Measurements from ENCODE around the gene ABCB9.
"Not testable (repeated sequence)": the region's sequence is repeated elsewhere in the genome, so short reads cannot be mapped to it uniquely, and the experiment has no call there.

ABCB9 gene

GRCh38 chr12:122965851-122966742 is at the start of gene ABCB9:
Gene ABCB9 (minus strand): TSS chr12:122966463. CDS start chr12:122960235, 6,228 bp downstream.
- peak; percentile 90 for DNase-seq (ENCODE audit: low read depth)

- not testable (repeated sequence) for DNase-seq (ENCODE audit: low read depth)
Measured at GRCh38 chr12:123014473-123014872, 48.2 kb upstream of the ABCB9 start.

DNA sequence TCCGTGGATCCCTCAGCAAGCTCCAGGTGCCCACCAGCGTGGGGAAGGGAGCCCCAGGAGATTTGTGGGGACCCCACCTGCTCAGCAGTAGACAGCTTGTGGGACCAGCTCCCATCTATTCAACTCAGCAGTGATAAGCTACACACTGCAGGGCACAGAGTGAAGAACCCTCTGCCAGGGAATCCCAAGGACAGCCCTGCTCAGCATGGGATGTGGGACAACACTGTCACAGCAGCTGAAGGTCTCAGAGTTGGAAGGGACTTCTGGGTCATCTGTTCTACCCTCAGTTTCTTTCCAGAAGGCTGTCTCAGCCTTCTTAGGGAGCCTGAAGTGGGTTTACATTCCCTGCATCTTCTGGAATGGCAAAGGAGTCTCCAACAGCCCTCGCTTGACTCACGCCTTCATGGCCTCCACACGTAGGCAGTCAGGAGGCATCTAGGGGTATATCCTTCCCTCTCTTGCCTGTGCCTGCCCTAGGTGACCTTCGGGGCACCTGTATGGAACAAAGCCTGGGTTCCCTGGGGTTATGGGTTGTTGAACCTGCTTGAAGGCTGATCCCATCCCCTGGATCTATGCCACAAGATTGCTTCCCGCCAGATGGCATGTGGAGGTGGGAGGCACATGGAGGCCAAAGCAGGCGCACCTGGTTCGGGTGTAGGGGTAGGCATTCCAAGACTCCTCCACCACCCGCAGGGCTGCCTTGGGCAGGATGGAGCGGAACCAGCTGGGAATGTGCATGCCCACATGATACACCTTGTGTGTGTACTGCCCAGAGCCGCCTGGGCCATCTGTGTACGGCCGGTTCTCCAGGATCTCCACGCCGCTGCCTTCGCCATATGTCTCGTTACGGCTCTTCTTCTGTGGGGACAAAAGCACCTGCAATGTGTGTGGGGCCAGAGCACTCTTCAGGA is 47.2 kb upstream of the ABCB9 start:
- no peak for DNase-seq (ENCODE audit: low read depth)

DNA sequence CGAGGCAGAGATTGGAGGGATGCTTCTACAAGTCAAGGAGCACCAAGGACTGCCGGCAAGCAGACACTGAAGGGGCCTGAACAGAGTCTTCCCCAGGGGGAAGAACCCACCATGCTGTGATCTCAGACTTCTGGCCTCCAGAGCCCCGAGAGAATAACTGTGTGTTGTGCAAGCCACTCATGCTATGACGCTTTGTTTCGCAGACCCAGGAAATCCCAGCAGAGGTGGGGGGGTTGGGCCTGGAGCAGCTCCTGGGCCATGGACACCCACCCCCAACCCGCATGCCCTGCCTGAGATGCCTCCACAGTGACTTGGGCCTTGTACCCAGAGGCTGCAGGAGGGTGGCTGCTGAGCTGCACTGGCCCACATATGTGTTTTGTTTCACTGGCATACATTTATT is 45.4 kb upstream of the ABCB9 start:
- DNase-seq (ENCODE audit: low read depth), result no peak

DNA sequence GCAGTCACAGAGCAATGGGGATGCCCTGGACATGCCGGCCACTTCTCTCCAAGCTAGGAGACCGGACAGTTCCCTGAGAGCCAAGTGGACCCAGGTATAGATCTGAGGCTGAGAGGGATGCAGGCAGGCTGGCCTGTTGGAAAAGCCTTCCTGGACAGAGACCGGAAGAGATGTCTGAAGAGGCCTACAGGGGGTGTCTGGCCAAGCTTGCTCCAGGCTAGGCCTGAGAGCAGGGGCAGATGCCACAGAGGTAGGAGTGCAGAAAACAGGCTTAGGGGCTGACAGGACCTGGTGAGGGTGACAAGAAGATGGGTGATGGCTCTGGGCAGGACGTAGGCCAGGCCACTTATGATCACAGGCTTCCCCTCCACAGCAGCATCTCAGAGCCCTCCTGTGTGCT is 44.4 kb upstream of the ABCB9 start:
- no peak for DNase-seq (ENCODE audit: low read depth)

- DNase-seq (ENCODE audit: low read depth), result no peak
Measured at GRCh38 chr12:123010110-123010509, 43.8 kb upstream of the ABCB9 start.

- DNase-seq (ENCODE audit: low read depth), result no peak
Measured at GRCh38 chr12:123006977-123007376, 40.7 kb upstream of the ABCB9 start.

- no peak for DNase-seq (ENCODE audit: low read depth)
Measured at GRCh38 chr12:123005081-123005626, 38.9 kb upstream of the ABCB9 start.

DNA sequence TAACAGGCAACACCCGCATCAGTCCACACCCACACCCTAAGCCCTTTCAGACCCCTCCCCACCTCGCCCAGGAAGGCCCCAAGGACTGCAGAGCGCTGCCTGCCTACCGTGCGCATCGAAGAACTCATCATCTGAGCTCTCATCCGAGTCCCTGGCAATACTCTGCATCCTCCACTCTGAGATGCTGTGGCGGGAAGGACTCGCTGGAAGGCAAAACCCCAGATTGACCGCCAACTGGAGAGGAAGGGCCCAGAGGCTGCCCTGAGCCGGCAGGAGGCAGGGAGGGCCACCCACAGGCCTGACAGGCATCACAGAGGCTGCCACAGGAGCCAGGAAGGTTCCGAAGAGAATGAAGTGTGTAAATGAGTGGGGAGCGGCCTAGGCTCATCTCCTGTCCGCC is 38.0 kb upstream of the ABCB9 start:
- no peak for DNase-seq (ENCODE audit: low read depth)

DNA sequence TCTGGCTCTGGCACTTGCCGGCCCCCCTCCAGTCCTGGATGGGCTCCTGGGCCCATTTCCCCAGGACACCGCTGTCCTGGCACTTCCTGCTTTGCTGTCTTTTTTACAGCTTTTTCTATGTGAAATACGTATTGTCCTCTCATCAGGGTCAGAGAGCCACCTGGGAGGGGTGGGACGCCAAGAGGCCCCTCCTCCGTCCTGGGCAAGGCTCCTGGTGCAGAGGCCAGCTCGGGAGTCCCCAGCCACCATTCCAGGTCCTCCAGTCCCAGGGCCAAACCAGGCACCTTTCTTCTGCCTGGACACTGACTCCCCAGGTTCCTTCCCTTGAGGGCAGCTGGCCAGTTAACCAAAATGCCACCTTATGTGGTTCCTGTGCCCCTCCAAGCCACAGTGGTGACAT is 37.0 kb upstream of the ABCB9 start:
- DNase-seq (ENCODE audit: low read depth), result no peak

DNA sequence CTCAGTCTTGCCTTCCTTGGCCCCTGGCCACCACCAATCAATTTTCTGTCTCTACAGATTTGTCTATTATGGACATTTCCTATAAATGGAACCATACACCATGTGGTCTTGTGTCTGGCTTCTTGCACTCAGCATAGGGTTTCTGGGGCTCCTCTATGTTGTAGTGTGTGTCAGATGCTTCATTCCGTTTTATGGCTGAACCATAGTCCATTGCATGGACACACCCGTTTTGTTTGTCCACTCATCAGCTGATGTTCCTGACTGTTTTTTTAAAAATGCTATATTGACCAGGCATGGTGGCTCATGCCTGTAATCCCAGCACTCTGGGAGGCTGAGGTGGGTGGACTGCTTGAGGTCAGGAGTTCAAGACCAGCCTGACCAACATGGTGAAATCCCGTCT is 35.2 kb upstream of the ABCB9 start:
- no peak for DNase-seq (ENCODE audit: low read depth)

GRCh38 chr12:123000578-123000977 is 34.3 kb upstream of the ABCB9 start:
- no peak for DNase-seq (ENCODE audit: low read depth)

GRCh38 chr12:122999986-123000420 is 33.7 kb upstream of the ABCB9 start:
- DNase-seq (ENCODE audit: low read depth), result no peak

- DNase-seq (ENCODE audit: low read depth), result no peak
Measured at GRCh38 chr12:122999196-122999946, 33.1 kb upstream of the ABCB9 start.

GRCh38 chr12:122998316-122998715 is 32.1 kb upstream of the ABCB9 start:
- DNase-seq (ENCODE audit: low read depth), result no peak

DNA sequence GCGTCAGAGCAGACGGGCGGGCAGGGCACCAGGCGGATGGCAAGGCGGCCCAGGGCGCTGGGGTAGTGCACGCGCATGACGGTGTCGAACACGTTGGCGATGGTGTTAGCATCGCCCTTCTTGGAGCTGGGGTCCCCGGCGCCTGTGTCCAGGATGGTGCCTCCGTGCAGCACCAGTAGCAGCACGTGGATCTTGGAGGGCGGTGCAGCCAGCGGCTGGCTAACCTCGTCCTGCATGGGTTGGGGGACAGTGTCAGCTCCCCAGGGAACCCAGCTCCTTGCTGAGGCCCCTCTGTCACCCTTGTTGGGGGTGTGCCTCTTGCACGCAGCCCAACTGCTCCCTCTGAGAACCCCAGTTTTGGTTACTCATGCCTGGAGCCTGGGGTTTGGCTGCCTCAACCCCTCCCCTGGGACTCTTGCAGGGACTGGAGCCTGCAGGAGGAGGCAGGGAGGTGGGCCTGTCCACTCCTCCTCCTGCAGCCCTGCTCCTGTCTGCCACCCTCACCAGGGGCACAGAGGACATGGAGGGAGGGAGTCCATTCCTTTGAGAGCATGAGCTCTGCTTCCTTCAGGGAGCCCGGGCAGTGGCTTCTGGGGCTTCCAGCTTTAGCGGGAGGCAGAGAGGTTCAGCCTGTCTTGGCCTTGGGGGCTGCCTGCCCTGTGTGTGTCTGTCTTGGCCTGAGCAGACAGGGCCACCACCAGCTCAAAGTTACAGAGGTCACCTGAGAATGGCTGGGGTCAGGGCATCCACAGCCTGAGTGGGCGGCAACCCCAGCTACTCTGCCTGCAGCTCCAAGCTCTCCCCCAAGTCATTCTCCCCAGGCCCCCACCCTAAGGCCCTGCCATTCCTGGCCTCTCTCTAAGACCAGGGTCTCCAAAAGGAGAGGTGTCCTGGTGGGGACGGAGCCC is 31.3 kb upstream of the ABCB9 start:
- no peak for DNase-seq (ENCODE audit: low read depth)

GRCh38 chr12:122996621-122997342 is 30.5 kb upstream of the ABCB9 start:
- DNase-seq (ENCODE audit: low read depth), result no peak

GRCh38 chr12:122996188-122996601 is 29.9 kb upstream of the ABCB9 start:
- DNase-seq (ENCODE audit: low read depth), result no peak

- no peak for DNase-seq (ENCODE audit: low read depth)
Measured at GRCh38 chr12:122995503-122996187, 29.4 kb upstream of the ABCB9 start.

Data from activated T-cell treated with anti-CD3 and anti-CD28 coated beads for 24 hours (primary cell).